Trophoblast cell (in vitro differentiated cells and primary cell): ENCODE measurements around the gene CEP295NL.

ENCODE experiments used
- DNase-seq, 2 donors: peaks; one replicate each; pipeline ENCODE4 v3.0.0-alpha.2; 2016
- H2AFZ ChIP-seq: 2 replicates; pipeline ENCODE4 v1.6.1; 2013; ENCODE audit warnings: low read length, moderate library complexity, mild to moderate bottlenecking; ENCODE audit not compliant: insufficient read depth, poor library complexity
- H2AK5ac ChIP-seq: 2 replicates; pipeline ENCODE4 v1.6.1; 2013; ENCODE audit warnings: mild to moderate bottlenecking, low read length
- H2BK120ac ChIP-seq: 2 replicates; pipeline ENCODE4 v1.6.1; 2013; ENCODE audit warnings: low read length, mild to moderate bottlenecking, moderate library complexity; ENCODE audit not compliant: insufficient read depth, poor library complexity
- H2BK12ac ChIP-seq: 2 replicates; pipeline ENCODE4 v1.6.1; 2013; ENCODE audit warnings: mild to moderate bottlenecking, low read length, moderate library complexity
- H2BK5ac ChIP-seq: 2 replicates; pipeline ENCODE4 v1.6.1; 2013; ENCODE audit warnings: low read length, low read depth, moderate library complexity, mild to moderate bottlenecking; ENCODE audit not compliant: poor library complexity
- H3K14ac ChIP-seq: 2 replicates; pipeline ENCODE4 v1.6.1; 2013; ENCODE audit warnings: mild to moderate bottlenecking, low read length
- H3K18ac ChIP-seq: 2 replicates; pipeline ENCODE4 v1.6.1; 2013; ENCODE audit warnings: mild to moderate bottlenecking, low read length
- H3K23ac ChIP-seq: 2 replicates; pipeline ENCODE4 v1.6.1; 2013; ENCODE audit warnings: low read length
- H3K27ac ChIP-seq: 2 replicates; pipeline ENCODE4 v1.5.1; 2013; ENCODE audit warnings: low read depth, mild to moderate bottlenecking, inconsistent platforms, low read length, moderate library complexity
- H3K27me3 ChIP-seq: 2 replicates; pipeline ENCODE4 v1.6.1; 2013; ENCODE audit warnings: inconsistent platforms, mild to moderate bottlenecking, low read length, moderate library complexity; ENCODE audit not compliant: insufficient read depth
- H3K36me3 ChIP-seq, 2 experiments: 1 replicate in 1 of 2; 2 replicates in 1 of 2; pipeline ENCODE4 v1.6.1; 2013; ENCODE audit warnings: low read length in 2 of 2, mild to moderate bottlenecking in 2 of 2, moderate library complexity in 1 of 2; ENCODE audit not compliant: insufficient read depth in 2 of 2, control insufficient read depth in 1 of 2
- H3K4ac ChIP-seq: 2 replicates; pipeline ENCODE4 v1.6.1; 2013; ENCODE audit warnings: low read depth, mild to moderate bottlenecking, low read length, moderate library complexity
- H3K4me1 ChIP-seq, 2 experiments: 1 replicate in 1 of 2; 2 replicates in 1 of 2; pipeline ENCODE4 v1.6.1; 2013; ENCODE audit warnings: low read length in 2 of 2, mild to moderate bottlenecking in 2 of 2, moderate library complexity in 1 of 2; ENCODE audit not compliant: insufficient read depth in 2 of 2, control insufficient read depth in 1 of 2
- H3K4me2 ChIP-seq: 2 replicates; pipeline ENCODE4 v1.6.1; 2013; ENCODE audit warnings: inconsistent platforms, mild to moderate bottlenecking, low read length, moderate library complexity
- H3K4me3 ChIP-seq: 2 replicates; pipeline ENCODE4 v1.5.1; 2013; ENCODE audit warnings: mild to moderate bottlenecking, low read depth, low read length, inconsistent platforms
- H3K79me1 ChIP-seq: one replicate; pipeline ENCODE4 v1.6.1; 2013; ENCODE audit warnings: low read length
- H3K79me2 ChIP-seq: 2 replicates; pipeline ENCODE4 v1.6.1; 2013; ENCODE audit warnings: low read length, mild to moderate bottlenecking; ENCODE audit not compliant: control insufficient read depth, insufficient read depth, poor library complexity
- H3K9ac ChIP-seq: 2 replicates; pipeline ENCODE4 v1.6.1; 2013; ENCODE audit warnings: mild to moderate bottlenecking, low read length
- H3K9me3 ChIP-seq: 2 replicates; pipeline ENCODE4 v1.6.1; 2013; ENCODE audit warnings: low read depth, mild to moderate bottlenecking, control low read depth, inconsistent platforms, low read length; ENCODE audit not compliant: insufficient read depth
- H4K12ac ChIP-seq: 2 replicates; pipeline ENCODE4 v1.6.1; 2013; ENCODE audit warnings: low read depth, mild to moderate bottlenecking, low read length, moderate library complexity
- H4K8ac ChIP-seq: 2 replicates; pipeline ENCODE4 v1.6.1; 2013; ENCODE audit warnings: low read depth, mild to moderate bottlenecking, low read length, moderate library complexity
- H4K91ac ChIP-seq: one replicate; pipeline ENCODE4 v1.6.1; 2013; ENCODE audit warnings: low read depth, mild to moderate bottlenecking, low read length, moderate library complexity
- WGBS: extraction: QIAGEN DNeasy Blood & Tissue Kit; methylation state at CpG from one replicate; pipeline ENCODE4 v1.1.7; 2013; ENCODE audit warnings: missing lambda C conversion rate; ENCODE audit not compliant: insufficient read length, insufficient coverage; ENCODE audit errors: extremely low coverage; 5-methylcytosine and 5-hydroxymethylcytosine counted together

The CEP295NL gene

GRCh38 chr17:78859051-78859450 is 44.0 kb downstream of the CEP295NL start:
- no peak overlapping the region for H3K14ac ChIP-seq
- H3K36me3 ChIP-seq = peaks cover 20 to 27% of the 10 kb centered on the region in 2 experiments
- no peak overlapping the region for H2AFZ ChIP-seq
- no peak overlapping the region for H2AK5ac ChIP-seq
- no peak overlapping the region for H3K4me3 ChIP-seq
- no peak overlapping the region for H4K12ac ChIP-seq
- WGBS = no CpG with 5 or more reads among the region's 4 CpGs
- no peak overlapping the region for H2BK120ac ChIP-seq
- no peak overlapping the region for H4K8ac ChIP-seq
- H3K4me2 ChIP-seq = no peak overlapping the region
- no peak overlapping the region for H3K4ac ChIP-seq
- H3K18ac ChIP-seq = no peak overlapping the region
- H3K27ac ChIP-seq = no peak overlapping the region
- no peaks in the 10 kb centered on the region for H3K79me2 ChIP-seq
- no peak overlapping the region for H2BK5ac ChIP-seq
- no peak overlapping the region for H4K91ac ChIP-seq
- no peak overlapping the region for H3K9ac ChIP-seq
- H3K4me1 ChIP-seq = peaks cover 3 to 8% of the 10 kb centered on the region in 2 experiments
- DNase-seq = no peak
- no peaks in the 10 kb centered on the region for H3K27me3 ChIP-seq
- H3K79me1 ChIP-seq = no peaks in the 10 kb centered on the region
- no peaks in the 10 kb centered on the region for H3K9me3 ChIP-seq
- H2BK12ac ChIP-seq = no peak overlapping the region
- no peak overlapping the region for H3K23ac ChIP-seq

GRCh38 chr17:78857266-78857665 is 45.7 kb downstream of the CEP295NL start:
- H3K79me2 ChIP-seq = no peaks in the 10 kb centered on the region
- H3K4ac ChIP-seq = no peak overlapping the region
- H3K9me3 ChIP-seq = no peaks in the 10 kb centered on the region
- no peak overlapping the region for H2BK12ac ChIP-seq
- no peak overlapping the region for H2AFZ ChIP-seq
- H2AK5ac ChIP-seq = no peak overlapping the region
- WGBS = no CpG with 5 or more reads among the region's 14 CpGs
- no peak for DNase-seq
- H3K36me3 ChIP-seq = peaks cover 23% of the 10 kb centered on the region in 2 experiments
- no peak overlapping the region for H4K91ac ChIP-seq
- no peak overlapping the region for H3K14ac ChIP-seq
- no peak overlapping the region for H3K4me2 ChIP-seq
- no peak overlapping the region for H2BK120ac ChIP-seq
- H3K27ac ChIP-seq = no peak overlapping the region
- peaks cover 3 to 8% of the 10 kb centered on the region in 2 experiments for H3K4me1 ChIP-seq
- H3K4me3 ChIP-seq = no peak overlapping the region
- no peak overlapping the region for H3K18ac ChIP-seq
- H3K27me3 ChIP-seq = no peaks in the 10 kb centered on the region
- no peak overlapping the region for H3K23ac ChIP-seq
- H4K12ac ChIP-seq = no peak overlapping the region
- H3K79me1 ChIP-seq = no peaks in the 10 kb centered on the region
- H3K9ac ChIP-seq = no peak overlapping the region
- no peak overlapping the region for H4K8ac ChIP-seq
- no peak overlapping the region for H2BK5ac ChIP-seq

- no peaks in the 10 kb centered on the region for H3K9me3 ChIP-seq
- no peak overlapping the region for H2BK5ac ChIP-seq
- H3K79me1 ChIP-seq = no peaks in the 10 kb centered on the region
- no peak overlapping the region for H3K4ac ChIP-seq
- H2AK5ac ChIP-seq = no peak overlapping the region
- H3K14ac ChIP-seq = no peak overlapping the region
- H3K4me2 ChIP-seq = no peak overlapping the region
- H3K18ac ChIP-seq = no peak overlapping the region
- H2BK12ac ChIP-seq = no peak overlapping the region
- no peak overlapping the region for H3K4me3 ChIP-seq
- H3K4me1 ChIP-seq = peaks cover 3 to 7% of the 10 kb centered on the region in 2 experiments
- no peak overlapping the region for H4K91ac ChIP-seq
- no peak overlapping the region for H3K23ac ChIP-seq
- peaks cover 23% of the 10 kb centered on the region in 2 experiments for H3K36me3 ChIP-seq
- no peak overlapping the region for H4K12ac ChIP-seq
- no peak overlapping the region for H2AFZ ChIP-seq
- no peak for DNase-seq
- H3K27me3 ChIP-seq = no peaks in the 10 kb centered on the region
- H3K27ac ChIP-seq = no peak overlapping the region
- no peak overlapping the region for H2BK120ac ChIP-seq
- H3K9ac ChIP-seq = no peak overlapping the region
- H3K79me2 ChIP-seq = no peaks in the 10 kb centered on the region
- no peak overlapping the region for H4K8ac ChIP-seq
- no CpG with 5 or more reads among the region's 25 CpGs for WGBS
Observed at GRCh38 chr17:78855561-78856165, 47.3 kb downstream of the CEP295NL start.

- no peak overlapping the region for H3K4me2 ChIP-seq
- no peak overlapping the region for H3K4me3 ChIP-seq
- no peak overlapping the region for H2AK5ac ChIP-seq
- H3K23ac ChIP-seq = no peak overlapping the region
- H2BK120ac ChIP-seq = no peak overlapping the region
- no peaks in the 10 kb centered on the region for H3K27me3 ChIP-seq
- no peak overlapping the region for H4K91ac ChIP-seq
- H3K9ac ChIP-seq = no peak overlapping the region
- no peaks in the 10 kb centered on the region for H3K79me1 ChIP-seq
- no peak overlapping the region for H2BK12ac ChIP-seq
- WGBS = no CpG with 5 or more reads among the region's 9 CpGs
- DNase-seq = no peak
- no peak overlapping the region for H4K12ac ChIP-seq
- H3K79me2 ChIP-seq = no peaks in the 10 kb centered on the region
- no peak overlapping the region for H3K14ac ChIP-seq
- no peak overlapping the region for H2BK5ac ChIP-seq
- H3K36me3 ChIP-seq = peaks cover 20 to 23% of the 10 kb centered on the region in 2 experiments
- H4K8ac ChIP-seq = no peak overlapping the region
- no peak overlapping the region for H3K4ac ChIP-seq
- H2AFZ ChIP-seq = no peak overlapping the region
- H3K18ac ChIP-seq = no peak overlapping the region
- H3K27ac ChIP-seq = no peak overlapping the region
- H3K4me1 ChIP-seq = peaks cover 3 to 7% of the 10 kb centered on the region in 2 experiments
- H3K9me3 ChIP-seq = no peaks in the 10 kb centered on the region
Observed at GRCh38 chr17:78854508-78854907, 48.5 kb downstream of the CEP295NL start.
